HL-60 (cell line): ENCODE data around the gene RARA.

ENCODE experiments used
- DNase-seq, 2 experiments: peaks; one replicate each; pipeline ENCODE4 v3.0.0-alpha.2; 2010 to 2020; ENCODE audit warnings: low read depth in 1 of 2, low spot score in 1 of 2
- H3K27ac ChIP-seq: fragments of 250-450 bp; sonication (Bioruptor Pico); replicated peaks from 2 replicates; pipeline ENCODE4 v1.5.1; 2020; ENCODE audit warnings: mild to moderate bottlenecking, moderate library complexity
- H3K27me3 ChIP-seq: fragments of 250-450 bp; sonication (Bioruptor Pico); 2 replicates; pipeline ENCODE4 v1.5.1; 2021; ENCODE audit warnings: mild to moderate bottlenecking, moderate library complexity; ENCODE audit not compliant: insufficient read depth, poor library complexity, severe bottlenecking
- H3K4me3 ChIP-seq: replicated peaks from 2 replicates; pipeline ENCODE4 v1.5.1; 2011; ENCODE audit warnings: mild to moderate bottlenecking, control low read depth, low read length; ENCODE audit not compliant: insufficient read depth
- CTCF ChIP-seq: IDR thresholded peaks from one replicate; pipeline ENCODE4 v1.5.1; 2011; ENCODE audit warnings: low read length, control low read depth, inconsistent platforms; ENCODE audit not compliant: insufficient read depth
- GABPA ChIP-seq: IDR thresholded peaks from 2 replicates; pipeline ENCODE4 v1.6.1; 2012; ENCODE audit warnings: low read depth
- POLR2AphosphoS5 ChIP-seq: IDR thresholded peaks from 2 replicates; pipeline ENCODE4 v1.6.1; 2012; ENCODE audit warnings: low read depth
- REST ChIP-seq: IDR thresholded peaks from 2 replicates; pipeline ENCODE4 v1.6.1; 2012; ENCODE audit warnings: low read depth; ENCODE audit not compliant: insufficient replicate concordance
- SPI1 ChIP-seq: IDR thresholded peaks from 2 replicates; pipeline ENCODE4 v1.6.1; 2012; ENCODE audit warnings: low read depth, mild to moderate bottlenecking, borderline replicate concordance

Gene RARA

DNA sequence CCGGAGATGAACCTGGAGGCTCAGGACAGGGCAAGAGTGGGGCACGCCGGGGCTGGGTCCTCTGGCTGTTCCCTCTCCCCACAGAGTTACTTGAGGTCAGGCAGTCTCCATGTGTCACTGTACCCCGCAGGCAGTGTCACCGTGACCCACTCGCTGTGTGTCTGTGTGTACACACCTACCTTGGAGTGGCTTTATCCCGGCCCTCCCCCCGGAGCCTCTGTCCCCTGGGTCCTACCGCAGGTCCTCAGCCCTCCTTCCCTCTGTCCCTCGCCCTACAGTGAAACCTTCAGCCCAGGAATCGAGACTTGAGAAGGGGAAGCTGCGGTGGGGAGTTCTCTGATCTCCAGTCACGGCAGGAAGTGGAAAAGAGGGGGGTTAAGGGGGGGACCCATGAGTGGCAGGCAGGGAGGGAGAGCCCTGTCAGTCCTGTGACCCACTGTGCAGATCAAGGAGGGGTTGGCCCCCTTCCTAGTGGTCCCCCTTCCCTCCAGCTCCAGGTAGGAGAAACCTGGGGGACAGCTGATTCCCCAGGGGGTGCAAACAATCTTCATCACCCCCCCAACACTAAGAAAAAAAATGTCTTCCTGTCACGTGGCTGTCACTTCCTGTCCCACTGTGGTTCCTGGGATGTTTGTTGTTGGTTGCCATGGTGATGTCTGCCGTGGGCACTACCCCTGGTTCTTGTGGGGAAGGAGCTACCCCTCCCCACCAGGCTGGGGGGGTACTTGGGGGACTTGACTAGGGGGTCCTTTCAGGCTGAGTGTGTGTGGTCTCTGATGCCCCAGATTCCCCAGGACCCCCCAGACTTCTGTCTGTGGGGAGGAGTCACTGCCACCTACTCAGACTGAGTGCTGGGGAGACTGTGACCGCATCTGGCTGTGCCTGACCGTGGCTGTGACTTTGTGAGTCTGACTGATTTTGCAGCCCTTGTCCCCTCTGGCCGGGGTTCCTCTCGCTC, 13.7 kb downstream of the RARA start:
- H3K27me3 ChIP-seq: no peaks in the 10 kb centered on the region
- peak; percentile 99 for DNase-seq
- no peak for TF ChIP-seq CTCF
- peak; percentile 82 for TF ChIP-seq SPI1
- TF ChIP-seq POLR2AphosphoS5: peak; percentile 81
- TF ChIP-seq GABPA: peak; percentile 76
- peak overlapping the region; percentile 98 for H3K27ac ChIP-seq
- peak overlapping the region; percentile 91 for H3K4me3 ChIP-seq

DNA sequence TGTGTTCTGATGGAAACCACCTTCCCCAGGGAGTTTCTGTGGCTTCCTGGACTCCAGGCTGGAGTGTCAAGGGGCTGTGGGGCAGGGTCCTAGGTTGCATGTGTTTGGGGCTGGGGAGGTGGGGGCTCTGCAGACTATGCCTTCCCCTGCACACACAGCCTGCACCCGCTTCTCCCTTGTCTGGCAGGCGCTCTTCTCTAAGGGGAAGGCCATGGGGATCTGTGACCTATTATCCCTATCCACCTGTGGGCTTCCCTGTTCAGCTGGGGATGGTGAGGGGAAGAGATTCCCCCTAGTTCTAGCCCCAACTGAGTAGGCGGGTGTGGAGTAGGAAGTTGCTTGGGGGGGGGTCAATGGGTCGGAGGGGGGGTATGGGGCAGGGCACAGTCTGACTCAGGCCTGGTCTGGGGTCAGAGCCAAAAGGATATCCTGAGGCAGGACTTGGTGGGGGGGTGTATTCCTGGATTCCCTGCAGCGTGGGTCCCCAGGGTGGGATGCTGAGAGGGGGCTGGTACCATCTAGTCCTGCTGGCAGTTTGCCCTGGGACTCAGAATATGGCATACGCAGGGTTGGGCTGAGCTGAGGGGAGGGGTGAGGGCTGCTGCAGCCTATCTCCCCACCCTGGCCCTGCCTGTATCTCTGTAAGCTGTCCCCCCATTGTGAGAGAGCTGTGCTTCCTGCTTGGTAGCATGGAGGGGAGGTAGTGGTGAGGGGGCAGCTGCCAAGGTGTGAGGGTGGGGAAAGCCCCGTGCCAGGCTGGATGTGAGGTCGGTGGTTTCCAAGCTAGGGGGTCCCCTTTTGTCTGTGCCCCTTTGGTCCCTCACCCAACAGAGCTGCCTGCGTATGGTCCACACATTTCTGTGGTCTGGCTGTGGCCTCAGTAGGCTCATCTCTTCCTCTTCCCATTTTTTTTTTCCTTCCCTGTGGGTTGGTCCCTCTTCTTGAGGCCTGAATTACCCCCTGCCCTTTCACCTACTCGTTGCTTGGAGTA, 14.7 kb downstream of the RARA start:
- peak overlapping the region; percentile 98 for H3K27ac ChIP-seq
- H3K27me3 ChIP-seq: no peaks in the 10 kb centered on the region
- peak overlapping the region; percentile 19 for H3K4me3 ChIP-seq
- DNase-seq: no peak
- peak; percentile 57; the same call in 1 of the 2 replicates for TF ChIP-seq SPI1
- TF ChIP-seq POLR2AphosphoS5: no peak; the same call in 1 of the 2 replicates
- TF ChIP-seq CTCF: no peak
- TF ChIP-seq GABPA: no peak
- TF ChIP-seq REST: no peak

- Histone ChIP-seq H3K4me3 (no peak overlapping the region), H3K27me3 (no peaks in the 10 kb centered on the region), H3K27ac (peak overlapping the region; percentile 98)
- no peak for DNase-seq
- TF ChIP-seq SPI1 (no peak; the same call in 1 of the 2 replicates), GABPA (no peak), CTCF (no peak)
These were observed 16.4 kb downstream of the RARA start for GRCh38 chr17:40325156-40326013.
